ENCODE measurements around the gene GRM8.

GRM8 gene

DNA sequence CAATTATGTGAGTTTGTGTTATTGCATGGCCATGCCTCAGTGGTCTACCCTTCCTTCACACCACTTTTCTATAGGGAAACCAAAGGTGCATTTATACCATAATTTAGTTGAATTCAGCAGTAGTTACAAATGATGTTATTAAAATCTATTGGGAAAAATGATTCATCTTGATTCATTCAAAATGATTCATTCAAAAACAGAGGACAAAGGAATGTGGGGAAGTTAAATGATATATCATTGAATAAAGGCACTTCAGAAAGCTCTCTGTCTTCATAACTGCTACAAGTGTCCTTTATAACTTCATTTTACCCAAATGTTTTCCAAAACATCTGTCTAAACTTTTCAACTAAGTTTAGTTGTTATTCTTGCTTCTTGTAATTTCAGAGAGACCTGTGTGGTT lies 722.9 kb downstream of the GRM8 start:
- Histone ChIP-seq H3K4me3 (ENCODE audit: insufficient read length, low read depth) (no peak overlapping the region), H3K9me3 (ENCODE audit: insufficient read depth, low read length) (no peaks in the 10 kb centered on the region), H3K36me3 (ENCODE audit: insufficient read depth, insufficient read length, low read length) (no peaks in the 10 kb centered on the region), H3K4me1 (ENCODE audit: insufficient read depth, insufficient read length) (no peaks in the 10 kb centered on the region), H3K27me3 (ENCODE audit: insufficient read depth, insufficient read length) (no peaks in the 10 kb centered on the region), H3K9ac (ENCODE audit: insufficient read length, low read depth) (no peak overlapping the region)
- no peak for DNase-seq (ENCODE audit: low read depth, low spot score)
- TF ChIP-seq ZNF274 (IDR thresholded peaks at IDR 0.05; ENCODE audit: low read depth, low read length) (no peak), YY1 (IDR thresholded peaks at IDR 0.05; ENCODE audit: insufficient read depth, insufficient read length) (no peak), SUZ12 (IDR thresholded peaks at IDR 0.05; ENCODE audit: extremely low read depth, insufficient read depth, insufficient read length) (no peak)

DNA sequence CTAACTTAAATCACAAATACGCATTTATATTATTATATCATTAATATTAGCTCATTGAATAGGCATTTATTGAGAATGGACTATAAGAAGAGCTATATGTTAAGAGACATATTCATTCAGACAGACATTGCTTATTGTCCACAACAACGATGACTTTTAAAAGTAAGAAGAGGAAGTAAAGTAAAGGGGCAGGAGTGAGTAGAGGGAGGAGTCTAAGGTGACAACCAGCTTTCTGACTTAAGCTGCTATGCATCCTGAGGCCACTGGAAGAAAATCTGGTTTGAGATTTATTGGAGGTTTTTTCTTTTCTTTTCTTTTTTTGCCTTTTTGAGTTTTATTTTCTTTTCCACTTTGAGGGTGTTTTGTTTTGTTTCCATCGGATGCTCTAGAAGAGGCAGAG lies 723.5 kb downstream of the GRM8 start:
- Histone ChIP-seq H3K9ac (ENCODE audit: insufficient read length, low read depth) (no peak overlapping the region), H3K4me3 (ENCODE audit: insufficient read length, low read depth) (no peak overlapping the region), H3K4me1 (ENCODE audit: insufficient read depth, insufficient read length) (no peaks in the 10 kb centered on the region), H3K36me3 (ENCODE audit: insufficient read depth, insufficient read length, low read length) (no peaks in the 10 kb centered on the region), H3K9me3 (ENCODE audit: insufficient read depth, low read length) (no peaks in the 10 kb centered on the region), H3K27me3 (ENCODE audit: insufficient read depth, insufficient read length) (no peaks in the 10 kb centered on the region)
- TF ChIP-seq YY1 (IDR thresholded peaks at IDR 0.05; ENCODE audit: insufficient read depth, insufficient read length) = no peak
- no peak for DNase-seq (ENCODE audit: low read depth, low spot score)

DNA sequence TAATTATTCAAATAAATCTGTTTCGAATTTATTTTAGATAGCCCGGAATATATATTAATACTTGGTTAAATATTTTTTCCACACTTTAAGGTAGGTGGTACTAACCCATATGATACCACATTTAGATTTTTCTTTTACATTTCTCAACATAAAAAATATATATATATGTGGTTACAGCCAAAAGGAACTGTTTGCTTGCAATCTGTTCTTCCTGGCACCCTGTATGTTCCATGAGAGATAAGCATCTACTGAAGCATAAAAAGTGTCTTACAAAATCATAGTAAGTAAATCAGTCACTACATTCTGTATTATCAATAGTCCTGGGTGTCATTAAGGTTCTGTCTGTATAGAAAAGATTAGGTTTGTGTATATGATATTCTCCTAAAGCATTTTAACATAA lies 726.8 kb downstream of the GRM8 start:
- H3K4me3 ChIP-seq (ENCODE audit: insufficient read length, low read depth) = no peak overlapping the region
- no peak for TF ChIP-seq ZNF274 (IDR thresholded peaks at IDR 0.05; ENCODE audit: low read depth, low read length)
- TF ChIP-seq YY1 (IDR thresholded peaks at IDR 0.05; ENCODE audit: insufficient read depth, insufficient read length) = no peak
- TF ChIP-seq SUZ12 (IDR thresholded peaks at IDR 0.05; ENCODE audit: extremely low read depth, insufficient read depth, insufficient read length) = no peak
- DNase-seq (ENCODE audit: low read depth, low spot score) = no peak
- H3K9ac ChIP-seq (ENCODE audit: insufficient read length, low read depth) = no peak overlapping the region
- no peaks in the 10 kb centered on the region for H3K36me3 ChIP-seq (ENCODE audit: insufficient read depth, insufficient read length, low read length)
- no peaks in the 10 kb centered on the region for H3K9me3 ChIP-seq (ENCODE audit: insufficient read depth, low read length)
- H3K4me1 ChIP-seq (ENCODE audit: insufficient read depth, insufficient read length) = no peaks in the 10 kb centered on the region
- no peaks in the 10 kb centered on the region for H3K27me3 ChIP-seq (ENCODE audit: insufficient read depth, insufficient read length)

DNA sequence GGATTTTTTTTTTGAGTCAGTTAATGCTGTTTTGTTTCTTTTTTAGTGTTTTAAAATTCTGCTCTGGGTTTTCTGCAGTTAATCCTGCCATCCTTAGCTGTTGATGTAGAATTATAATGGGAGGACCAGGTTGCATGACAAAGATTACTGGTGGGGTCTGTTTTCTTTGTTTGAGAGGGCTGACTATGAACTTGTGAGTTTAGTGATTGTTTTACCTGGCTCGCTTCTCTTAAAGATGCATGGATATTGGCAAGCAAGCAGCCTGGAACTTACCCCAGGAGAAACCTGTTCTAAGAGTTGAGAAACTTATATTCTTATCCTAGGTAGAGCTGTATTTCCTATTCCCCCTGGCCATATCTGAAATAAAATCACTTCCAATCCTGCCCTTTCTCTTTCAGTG lies 727.8 kb downstream of the GRM8 start:
- peak; percentile 5 for DNase-seq (ENCODE audit: low read depth, low spot score)

DNA sequence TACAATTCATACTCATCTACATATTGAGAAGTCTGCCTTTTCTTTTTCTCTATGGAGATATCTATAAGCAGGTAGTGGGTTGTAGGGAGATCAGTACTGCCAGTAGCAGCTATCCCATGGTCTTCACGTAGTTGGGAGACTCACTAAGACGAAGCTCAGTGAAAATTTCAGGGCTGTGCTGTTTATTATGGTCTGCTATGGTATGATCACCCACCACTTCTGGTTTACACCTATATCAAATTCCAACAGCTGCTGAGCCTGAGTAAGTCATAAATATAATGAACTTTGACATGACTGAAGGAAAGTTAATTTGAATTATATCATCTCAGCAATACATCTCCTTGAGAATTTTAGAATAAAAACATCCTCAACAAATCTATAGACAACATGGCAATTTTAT lies 741.7 kb downstream of the GRM8 start:
- Histone ChIP-seq H3K4me3 (ENCODE audit: insufficient read length, low read depth) (no peak overlapping the region), H3K4me1 (ENCODE audit: insufficient read depth, insufficient read length) (no peaks in the 10 kb centered on the region), H3K27me3 (ENCODE audit: insufficient read depth, insufficient read length) (no peaks in the 10 kb centered on the region), H3K9ac (ENCODE audit: insufficient read length, low read depth) (no peak overlapping the region), H3K36me3 (ENCODE audit: insufficient read depth, insufficient read length, low read length) (no peaks in the 10 kb centered on the region), H3K9me3 (ENCODE audit: insufficient read depth, low read length) (no peaks in the 10 kb centered on the region)
- DNase-seq (ENCODE audit: low read depth, low spot score) = no peak
- no peak for TF ChIP-seq SUZ12 (IDR thresholded peaks at IDR 0.05; ENCODE audit: extremely low read depth, insufficient read depth, insufficient read length)
- no peak for TF ChIP-seq YY1 (IDR thresholded peaks at IDR 0.05; ENCODE audit: insufficient read depth, insufficient read length)
- no peak for TF ChIP-seq ZNF274 (IDR thresholded peaks at IDR 0.05; ENCODE audit: low read depth, low read length)

More for the DNA sequence above, 727.8 kb downstream of the GRM8 start:
- Histone ChIP-seq H3K9me3 (ENCODE audit: insufficient read depth, low read length) (no peaks in the 10 kb centered on the region), H3K4me3 (ENCODE audit: insufficient read length, low read depth) (no peak overlapping the region), H3K36me3 (ENCODE audit: insufficient read depth, insufficient read length, low read length) (no peaks in the 10 kb centered on the region), H3K27me3 (ENCODE audit: insufficient read depth, insufficient read length) (no peaks in the 10 kb centered on the region), H3K4me1 (ENCODE audit: insufficient read depth, insufficient read length) (no peaks in the 10 kb centered on the region), H3K9ac (ENCODE audit: insufficient read length, low read depth) (no peak overlapping the region)
- no peak for TF ChIP-seq SUZ12 (IDR thresholded peaks at IDR 0.05; ENCODE audit: extremely low read depth, insufficient read depth, insufficient read length)
- TF ChIP-seq YY1 (IDR thresholded peaks at IDR 0.05; ENCODE audit: insufficient read depth, insufficient read length) = no peak
- TF ChIP-seq ZNF274 (IDR thresholded peaks at IDR 0.05; ENCODE audit: low read depth, low read length) = no peak

DNA sequence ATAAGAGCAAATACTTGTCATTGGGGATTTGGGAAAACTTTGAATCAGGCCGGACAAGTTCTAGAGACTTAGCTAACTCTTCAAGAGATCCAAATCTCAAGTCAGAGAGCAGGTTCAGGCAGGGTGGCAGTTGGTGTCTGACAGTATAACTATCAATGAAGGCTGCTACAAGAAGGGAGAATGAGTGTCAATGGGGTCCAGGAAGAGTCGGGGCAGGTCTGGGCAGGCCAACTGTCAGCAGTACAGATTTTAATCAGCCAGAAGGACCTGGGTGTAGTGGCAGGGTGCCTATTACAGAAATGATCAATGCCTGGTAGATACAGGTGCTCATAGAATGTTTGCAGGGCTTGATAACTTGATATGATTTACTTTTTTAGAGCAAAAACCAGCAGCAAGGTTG lies 751.1 kb downstream of the GRM8 start:
- H3K4me1 ChIP-seq (ENCODE audit: insufficient read depth, insufficient read length) = no peaks in the 10 kb centered on the region
- no peak for DNase-seq (ENCODE audit: low read depth, low spot score)
- TF ChIP-seq YY1 (IDR thresholded peaks at IDR 0.05; ENCODE audit: insufficient read depth, insufficient read length) = no peak
- TF ChIP-seq ZNF274 (IDR thresholded peaks at IDR 0.05; ENCODE audit: low read depth, low read length) = no peak
- TF ChIP-seq SUZ12 (IDR thresholded peaks at IDR 0.05; ENCODE audit: extremely low read depth, insufficient read depth, insufficient read length) = no peak
- no peak overlapping the region for H3K4me3 ChIP-seq (ENCODE audit: insufficient read length, low read depth)
- H3K27me3 ChIP-seq (ENCODE audit: insufficient read depth, insufficient read length) = no peaks in the 10 kb centered on the region
- no peaks in the 10 kb centered on the region for H3K36me3 ChIP-seq (ENCODE audit: insufficient read depth, insufficient read length, low read length)
- H3K9me3 ChIP-seq (ENCODE audit: insufficient read depth, low read length) = no peaks in the 10 kb centered on the region
- H3K9ac ChIP-seq (ENCODE audit: insufficient read length, low read depth) = no peak overlapping the region

DNA sequence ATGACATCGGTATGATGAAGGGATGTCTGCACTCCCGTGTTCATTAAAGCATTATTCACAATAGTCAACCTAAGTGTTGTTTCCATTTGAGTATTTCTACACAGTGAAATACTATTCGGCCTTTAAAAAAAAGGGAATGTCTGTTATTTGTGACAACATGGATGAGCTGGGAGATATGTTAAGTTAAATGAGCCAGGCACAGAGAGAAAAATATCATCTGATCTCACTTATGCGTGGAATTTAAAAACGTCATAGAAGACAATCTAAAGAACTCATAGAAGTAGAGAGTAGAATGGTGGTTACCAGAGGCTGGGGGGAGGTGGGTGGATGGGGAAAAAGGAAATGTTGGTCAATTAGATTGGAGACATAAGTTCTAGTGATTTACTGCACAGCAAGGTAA lies 753.3 kb downstream of the GRM8 start:
- DNase-seq (ENCODE audit: low read depth, low spot score) = no peak
- Histone ChIP-seq H3K4me1 (ENCODE audit: insufficient read depth, insufficient read length) (no peaks in the 10 kb centered on the region), H3K27me3 (ENCODE audit: insufficient read depth, insufficient read length) (no peaks in the 10 kb centered on the region), H3K4me3 (ENCODE audit: insufficient read length, low read depth) (no peak overlapping the region), H3K9ac (ENCODE audit: insufficient read length, low read depth) (no peak overlapping the region), H3K9me3 (ENCODE audit: insufficient read depth, low read length) (no peaks in the 10 kb centered on the region), H3K36me3 (ENCODE audit: insufficient read depth, insufficient read length, low read length) (no peaks in the 10 kb centered on the region)
- no peak for TF ChIP-seq ZNF274 (IDR thresholded peaks at IDR 0.05; ENCODE audit: low read depth, low read length)
- TF ChIP-seq YY1 (IDR thresholded peaks at IDR 0.05; ENCODE audit: insufficient read depth, insufficient read length) = no peak
- no peak for TF ChIP-seq SUZ12 (IDR thresholded peaks at IDR 0.05; ENCODE audit: extremely low read depth, insufficient read depth, insufficient read length)

DNA sequence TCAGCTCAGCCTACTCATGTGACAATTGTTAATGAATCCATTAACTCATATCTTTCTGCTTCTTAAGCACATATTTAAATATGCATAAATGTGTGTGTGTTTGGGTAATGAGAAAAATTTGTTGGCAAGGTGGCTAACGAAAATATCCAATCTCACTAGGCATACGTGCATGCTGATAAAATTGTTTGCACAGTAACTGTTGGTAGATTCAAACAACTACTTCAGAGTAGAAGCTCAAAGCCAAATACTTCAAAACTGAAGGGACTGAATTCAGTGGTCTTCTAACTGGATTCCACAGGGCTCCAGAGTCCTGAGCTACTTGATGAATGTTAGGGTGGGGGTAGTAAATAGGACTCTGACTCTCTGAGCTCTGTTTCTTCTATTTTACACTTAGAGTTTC lies 757.0 kb downstream of the GRM8 start:
- Histone ChIP-seq H3K9me3 (ENCODE audit: insufficient read depth, low read length) (no peaks in the 10 kb centered on the region), H3K4me1 (ENCODE audit: insufficient read depth, insufficient read length) (no peaks in the 10 kb centered on the region), H3K27me3 (ENCODE audit: insufficient read depth, insufficient read length) (no peaks in the 10 kb centered on the region), H3K4me3 (ENCODE audit: insufficient read length, low read depth) (no peak overlapping the region), H3K36me3 (ENCODE audit: insufficient read depth, insufficient read length, low read length) (no peaks in the 10 kb centered on the region), H3K9ac (ENCODE audit: insufficient read length, low read depth) (no peak overlapping the region)
- TF ChIP-seq ZNF274 (IDR thresholded peaks at IDR 0.05; ENCODE audit: low read depth, low read length) (no peak), YY1 (IDR thresholded peaks at IDR 0.05; ENCODE audit: insufficient read depth, insufficient read length) (no peak), SUZ12 (IDR thresholded peaks at IDR 0.05; ENCODE audit: extremely low read depth, insufficient read depth, insufficient read length) (no peak)
- no peak for DNase-seq (ENCODE audit: low read depth, low spot score)
